Measurements from ENCODE around the gene SBK1.
"Not testable (repeated sequence)": the region's sequence is repeated elsewhere in the genome, so short reads cannot be mapped to it uniquely, and the experiment has no call there.

Gene SBK1

DNA sequence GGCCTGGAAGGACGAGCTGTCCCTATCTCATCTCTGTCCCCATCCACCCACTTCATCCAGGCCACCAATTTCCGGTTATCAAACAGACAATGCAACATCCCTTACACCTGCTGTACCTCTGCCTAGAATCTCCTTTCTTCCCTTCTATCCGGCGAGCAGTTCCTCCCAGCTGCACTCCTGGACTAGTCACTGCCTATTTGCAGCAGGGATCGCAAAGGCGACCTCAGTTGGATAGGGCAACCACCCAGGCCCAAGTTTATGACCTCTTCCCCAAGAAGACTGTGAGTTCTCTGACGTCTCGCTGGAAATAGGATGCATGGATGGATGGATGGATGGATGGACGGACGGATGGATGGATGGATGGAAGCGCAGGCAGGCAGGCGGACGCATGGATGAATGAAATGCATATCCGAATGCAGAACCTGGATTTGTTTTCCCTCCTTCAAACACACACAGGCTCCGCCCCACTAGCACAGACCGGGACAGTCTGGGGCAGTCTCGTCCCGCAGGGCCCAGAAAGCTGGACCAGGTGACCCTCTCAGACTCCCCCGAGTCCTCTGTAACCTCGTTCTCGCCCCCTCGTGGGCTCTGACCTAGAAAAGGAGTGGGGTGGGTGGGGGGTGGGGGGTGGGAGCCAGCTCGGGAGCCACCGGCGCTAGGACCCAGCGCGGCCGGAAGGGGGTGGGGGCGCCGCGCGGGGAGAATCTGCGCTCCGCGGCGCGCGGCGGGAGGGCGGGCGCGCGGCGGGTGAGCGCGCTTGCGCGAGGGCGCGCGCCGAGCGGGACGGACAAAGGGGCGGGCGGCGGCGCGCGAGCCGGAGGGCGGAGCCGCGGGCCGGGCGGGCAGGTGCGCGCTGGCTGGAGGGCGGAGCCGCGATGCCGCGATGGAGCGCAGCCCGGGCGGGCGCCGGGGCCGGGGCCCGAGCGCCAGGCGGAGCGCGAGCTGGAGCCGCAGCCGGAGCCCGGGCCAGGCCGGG lies at the start of gene SBK1:
Gene SBK1 (plus strand): TSS at position 875 of the 976 bp plus-strand sequence. CDS start 24,867 bp downstream, outside the sequence.
- peak; percentile 74 for DNase-seq (ENCODE audit: low spot score)

DNA sequence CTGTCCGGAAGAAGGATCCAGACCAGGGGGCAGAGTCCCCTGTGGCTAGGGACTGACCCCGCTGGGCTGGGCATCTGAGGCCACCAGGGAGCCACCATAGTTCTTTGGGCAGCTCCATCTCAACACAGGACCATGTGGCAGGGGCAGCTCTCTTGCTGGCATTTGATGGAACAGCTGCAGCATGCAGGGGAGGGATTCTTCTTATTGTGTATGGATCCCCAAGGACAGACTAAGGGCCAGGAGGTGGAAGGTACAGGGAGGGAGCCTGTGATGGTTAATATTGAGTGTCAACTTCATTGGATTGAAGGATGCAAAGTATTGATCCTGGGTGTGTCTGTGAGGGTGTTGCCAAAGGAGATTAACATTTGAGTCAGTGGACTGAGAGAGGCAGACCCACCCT lies 42.8 kb upstream of the SBK1 start:
- DNase-seq (ENCODE audit: low spot score): not testable (repeated sequence)

DNA sequence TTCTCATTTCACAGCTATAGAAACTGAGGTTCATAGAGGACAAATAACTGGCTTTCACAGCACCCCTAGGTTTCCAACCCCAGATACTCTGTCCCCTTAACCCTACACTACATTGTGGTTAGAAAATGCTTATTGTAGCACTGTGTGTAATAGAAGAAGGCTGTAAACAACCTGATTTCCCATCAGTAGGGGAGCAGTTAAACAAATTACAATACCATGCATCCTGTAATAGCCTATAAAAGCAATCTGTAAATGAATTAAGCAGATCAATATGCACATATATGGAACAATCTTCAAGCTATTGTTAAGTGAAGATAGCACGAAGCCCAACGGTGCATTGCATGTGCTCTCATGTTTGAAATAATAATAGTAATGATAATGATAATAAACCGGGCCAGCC lies 41.3 kb upstream of the SBK1 start:
- DNase-seq (ENCODE audit: low spot score): no peak

DNA sequence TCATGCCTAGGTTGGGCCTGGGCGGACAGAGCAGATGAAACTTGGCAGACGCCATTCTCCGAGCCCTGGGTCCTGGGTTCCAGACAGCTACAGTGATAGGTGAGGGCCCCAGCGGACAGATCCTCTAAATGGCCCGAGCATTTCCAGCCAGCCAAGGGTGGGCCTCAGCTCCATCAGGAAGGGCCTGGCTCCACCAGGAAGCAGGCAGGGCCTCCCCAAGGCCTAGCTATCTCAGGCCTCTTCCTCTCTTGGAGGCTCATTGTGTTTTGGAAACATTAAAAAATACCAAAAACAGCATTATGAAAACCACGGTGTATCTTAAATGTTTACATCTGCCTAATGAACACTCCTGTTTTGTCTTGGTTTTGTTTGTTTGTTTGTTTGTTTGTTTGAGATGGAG lies 38.2 kb upstream of the SBK1 start:
- DNase-seq (ENCODE audit: low spot score): no peak

DNA sequence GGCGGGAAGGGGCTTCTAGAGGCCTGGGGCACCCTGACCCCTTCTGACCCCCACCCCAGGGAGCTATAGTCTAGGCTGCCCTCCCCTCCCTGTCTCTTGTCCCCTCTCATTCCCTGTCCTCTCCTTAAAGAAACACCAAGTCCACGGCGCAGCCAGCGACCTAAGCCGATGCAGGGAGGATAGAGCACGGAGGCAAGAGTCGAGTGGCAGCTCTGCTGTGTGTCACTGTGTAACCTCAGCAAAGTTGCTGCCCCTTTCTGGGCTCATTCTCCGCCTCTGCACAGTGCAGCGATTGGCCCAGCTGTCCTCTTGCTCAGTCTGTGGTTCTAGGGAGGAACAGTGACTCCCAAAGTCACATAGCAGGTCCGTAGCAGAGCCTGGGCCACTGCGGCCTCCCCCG lies 36.5 kb upstream of the SBK1 start:
- no peak for DNase-seq (ENCODE audit: low spot score)

DNA sequence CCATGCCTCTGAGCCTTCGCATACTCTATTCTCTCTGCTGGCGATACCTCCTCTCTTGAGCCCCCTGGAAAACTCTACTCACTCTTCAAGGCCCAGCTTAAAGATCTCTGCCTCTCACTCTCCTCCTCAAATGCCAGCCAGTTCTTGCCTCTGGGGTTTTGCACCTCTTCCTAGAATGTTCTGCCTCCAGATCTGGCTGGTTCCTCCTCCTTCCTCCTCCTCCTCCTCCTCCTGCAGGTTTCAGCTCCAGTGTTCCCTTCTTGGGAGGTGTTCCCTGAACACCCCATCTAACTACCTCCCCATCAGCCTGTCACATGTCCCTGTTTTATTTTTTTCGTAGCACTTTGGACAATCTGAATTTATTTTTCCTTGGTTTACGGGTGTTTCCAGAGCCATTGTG lies 35.1 kb upstream of the SBK1 start:
- DNase-seq (ENCODE audit: low spot score): no peak

DNA sequence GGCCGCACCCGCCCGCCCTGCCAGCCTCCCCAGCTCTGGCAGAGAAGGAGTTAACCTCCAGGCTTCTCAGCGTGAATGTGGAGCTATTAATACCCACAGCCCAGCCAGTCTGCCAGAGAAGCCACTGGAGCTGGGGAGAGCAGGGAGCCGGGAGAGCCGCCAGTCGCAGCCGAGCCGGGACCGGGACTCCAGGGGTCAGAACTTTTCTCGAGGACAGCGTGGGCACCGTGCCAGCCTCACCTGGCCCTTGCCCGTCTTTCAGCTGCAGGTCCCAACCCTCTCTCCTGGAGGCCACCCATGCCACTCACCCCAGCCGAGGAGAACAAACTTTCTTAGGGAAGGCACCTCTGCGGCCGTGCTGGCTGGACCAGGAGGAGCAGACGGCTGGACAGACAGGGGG lies 33.8 kb upstream of the SBK1 start:
- DNase-seq (ENCODE audit: low spot score): no peak

DNA sequence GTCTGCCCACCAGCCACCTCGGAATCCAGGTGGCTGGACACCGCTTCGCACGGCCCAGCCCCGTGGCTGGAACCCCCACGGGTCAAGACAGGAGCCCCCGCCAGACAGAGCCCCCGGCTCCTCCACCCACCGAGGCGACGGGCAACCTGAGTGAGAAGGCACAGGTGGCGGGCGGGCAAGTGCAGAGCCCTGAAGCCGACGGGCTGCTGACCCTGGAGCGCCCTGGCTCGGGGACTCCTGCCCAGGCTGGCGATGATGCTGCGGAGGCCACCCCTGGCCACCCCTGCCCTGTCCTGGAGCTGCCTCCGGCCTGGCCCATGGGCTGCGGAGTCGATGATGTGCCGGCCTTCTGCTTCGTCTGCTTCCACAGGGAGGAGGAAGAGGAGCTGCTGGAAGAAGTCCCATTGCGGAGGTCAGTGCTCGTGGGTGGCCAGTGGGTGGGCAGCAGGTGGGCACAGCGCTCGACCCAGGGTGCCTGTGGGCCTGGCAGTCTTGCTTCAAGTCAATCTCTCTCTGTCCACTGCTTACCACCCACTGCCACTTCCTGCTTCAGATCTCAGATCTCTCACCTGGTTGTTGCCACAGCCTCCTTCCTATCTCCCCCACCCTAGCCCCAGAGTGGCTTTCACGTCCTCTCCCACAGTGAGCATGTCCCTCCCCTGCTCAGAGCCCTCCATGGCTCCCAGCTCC lies 33.1 kb upstream of the SBK1 start:
- no peak for DNase-seq (ENCODE audit: low spot score)

DNA sequence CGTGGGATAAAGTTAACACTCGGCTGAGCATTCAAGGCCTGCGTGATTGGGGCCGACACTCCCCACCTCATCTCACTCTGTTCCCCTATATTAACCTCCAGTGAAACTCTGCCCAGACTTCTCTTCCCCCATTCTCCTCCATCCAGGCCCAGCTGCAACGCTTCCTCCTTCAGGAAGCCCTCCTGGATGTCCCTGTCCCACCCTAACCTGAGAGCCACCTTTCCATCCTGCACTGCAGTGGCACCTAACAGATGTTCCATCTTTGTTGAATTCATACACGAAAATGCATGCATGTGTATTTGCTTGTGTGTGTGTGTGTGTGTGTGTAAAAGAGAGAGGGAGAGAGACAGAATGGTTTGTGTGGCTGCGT lies 32.6 kb upstream of the SBK1 start:
- DNase-seq (ENCODE audit: low spot score): no peak

DNA sequence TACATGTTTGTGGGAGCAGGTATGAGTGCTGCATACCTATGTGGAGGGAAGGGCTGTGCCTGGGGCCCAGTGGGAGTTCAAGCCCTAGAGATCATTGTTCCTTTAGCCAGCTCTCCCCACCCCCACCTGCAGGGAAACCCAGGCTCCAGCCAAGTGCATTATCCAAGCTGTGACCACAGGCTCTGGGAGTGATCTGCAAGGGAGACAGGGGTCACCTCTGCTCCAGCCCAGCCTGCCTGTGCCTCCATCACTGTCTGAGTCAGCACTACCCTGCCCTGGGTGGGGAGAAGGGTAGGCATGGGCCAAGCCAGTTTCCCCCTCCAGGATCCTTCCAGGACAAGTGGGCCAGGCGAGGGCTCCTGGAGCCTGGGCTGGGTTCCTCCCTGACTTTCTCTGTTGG lies 32.1 kb upstream of the SBK1 start:
- no peak for DNase-seq (ENCODE audit: low spot score)

DNA sequence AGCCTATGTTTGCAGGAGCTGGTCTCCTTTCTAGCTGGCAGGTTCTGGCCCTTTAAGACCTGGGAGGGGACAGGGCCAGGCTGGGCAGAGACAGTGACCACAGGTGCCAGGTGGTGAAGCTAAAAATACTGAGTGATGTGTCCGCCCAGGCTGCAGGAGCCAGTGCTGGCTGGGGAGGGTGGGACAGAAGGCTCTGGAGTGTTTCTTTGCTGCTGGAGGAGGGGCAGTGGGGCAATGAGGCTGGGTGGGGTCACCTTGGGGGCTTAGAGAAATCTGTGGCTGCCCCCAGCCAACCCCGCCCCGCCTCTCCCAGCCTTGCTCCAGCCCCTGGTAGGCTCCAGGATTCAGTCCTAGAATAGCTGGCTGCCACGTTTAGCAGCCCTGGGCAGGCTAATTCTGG lies 30.4 kb upstream of the SBK1 start:
- no peak for DNase-seq (ENCODE audit: low spot score)

DNA sequence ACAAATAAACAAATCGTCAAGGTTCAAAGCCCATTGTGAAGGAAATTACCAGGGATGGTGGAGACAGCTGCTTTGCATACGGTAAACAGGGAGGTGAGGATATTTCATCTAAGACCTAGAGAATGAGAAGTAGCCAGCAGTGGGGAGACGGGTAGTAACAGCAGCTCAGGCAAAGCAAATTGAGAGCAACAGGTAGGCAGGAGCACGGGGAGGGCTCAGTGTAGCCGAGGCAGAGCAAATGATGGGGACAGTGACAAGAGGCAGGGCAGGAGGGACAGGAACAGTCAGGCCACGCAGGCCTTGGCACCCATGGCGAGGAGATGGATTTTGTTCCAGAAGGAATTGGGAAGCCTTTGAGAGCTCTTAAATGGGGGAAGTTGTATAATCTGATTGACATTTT lies 29.0 kb upstream of the SBK1 start:
- DNase-seq (ENCODE audit: low spot score): no peak

DNA sequence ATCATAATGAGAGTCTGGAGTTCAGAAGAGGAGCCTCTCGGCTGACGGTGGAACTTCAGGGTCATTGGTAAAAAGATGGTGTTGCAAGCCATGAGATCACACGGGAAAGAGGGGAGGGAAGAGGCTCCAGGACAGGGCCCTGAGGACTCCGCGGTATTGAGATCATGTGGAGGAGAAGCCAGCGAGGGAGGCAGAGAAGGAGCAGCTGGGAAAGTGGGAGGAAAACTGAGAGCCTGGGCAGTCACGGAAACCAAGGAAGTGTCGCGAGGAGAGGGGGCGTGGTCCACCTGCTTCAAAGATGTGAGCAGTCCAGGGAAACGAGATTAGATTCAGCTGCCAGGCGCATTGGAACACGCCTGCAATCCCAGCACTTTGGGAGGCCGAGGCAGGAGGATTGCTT lies 27.7 kb upstream of the SBK1 start:
- DNase-seq (ENCODE audit: low spot score): no peak

DNA sequence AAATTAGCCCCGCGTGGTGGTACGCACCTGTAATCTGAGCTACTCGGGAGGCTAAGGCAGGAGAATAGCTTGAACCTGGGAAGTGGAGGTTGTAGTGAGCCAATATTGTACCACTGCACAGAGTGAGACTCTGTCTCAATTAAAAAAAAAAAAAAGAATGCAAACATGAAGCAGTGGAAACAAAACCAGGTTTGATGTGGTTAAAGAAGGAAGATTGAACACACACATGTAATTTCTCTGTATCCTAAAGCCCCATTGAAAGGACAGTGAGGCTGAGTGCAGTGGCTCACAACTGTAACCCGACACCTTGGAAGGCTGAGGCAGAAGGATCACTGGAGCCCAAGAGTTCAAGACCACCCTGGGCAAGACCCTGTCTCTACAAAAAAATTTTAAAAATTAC lies 26.5 kb upstream of the SBK1 start:
- no peak for DNase-seq (ENCODE audit: low spot score)

DNA sequence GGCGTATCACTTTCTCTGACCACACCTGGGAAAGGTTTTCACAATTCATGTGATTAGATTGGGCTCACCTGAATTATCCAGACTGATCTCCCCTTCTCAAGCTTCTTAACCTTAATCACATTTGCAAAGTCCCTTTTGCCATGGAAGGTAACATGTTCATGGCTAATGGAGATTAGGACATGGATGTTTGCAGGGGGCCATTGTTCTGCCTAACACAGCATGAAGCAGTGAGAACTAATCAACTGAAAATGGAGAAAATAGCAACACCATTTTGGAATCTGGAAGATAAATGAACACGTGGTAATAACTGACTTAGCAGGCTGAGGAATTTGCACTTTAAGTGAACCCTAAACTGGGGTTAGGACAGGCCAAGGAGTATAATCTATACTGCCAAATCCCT lies 25.0 kb upstream of the SBK1 start:
- no peak for DNase-seq (ENCODE audit: low spot score)

DNA sequence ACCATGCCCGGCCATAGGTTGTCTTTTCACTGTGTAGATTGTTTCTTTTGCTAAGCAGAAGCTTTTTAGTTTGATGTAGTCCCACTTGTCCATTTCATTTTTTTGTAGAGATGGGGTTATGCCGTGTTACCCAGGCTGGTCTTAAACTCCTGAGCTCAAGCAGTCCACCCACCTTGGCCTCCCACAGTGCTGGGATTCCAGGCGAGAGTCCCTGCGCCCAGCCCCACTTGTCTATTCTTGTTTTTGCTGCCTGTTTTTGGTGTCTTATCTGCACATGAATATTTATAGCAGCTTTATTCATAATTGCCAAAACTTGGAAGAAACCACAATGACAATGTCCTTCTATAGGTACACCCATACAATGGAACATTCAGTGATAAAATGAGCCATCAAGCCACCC lies 18.8 kb upstream of the SBK1 start:
- DNase-seq (ENCODE audit: low spot score): no peak

DNA sequence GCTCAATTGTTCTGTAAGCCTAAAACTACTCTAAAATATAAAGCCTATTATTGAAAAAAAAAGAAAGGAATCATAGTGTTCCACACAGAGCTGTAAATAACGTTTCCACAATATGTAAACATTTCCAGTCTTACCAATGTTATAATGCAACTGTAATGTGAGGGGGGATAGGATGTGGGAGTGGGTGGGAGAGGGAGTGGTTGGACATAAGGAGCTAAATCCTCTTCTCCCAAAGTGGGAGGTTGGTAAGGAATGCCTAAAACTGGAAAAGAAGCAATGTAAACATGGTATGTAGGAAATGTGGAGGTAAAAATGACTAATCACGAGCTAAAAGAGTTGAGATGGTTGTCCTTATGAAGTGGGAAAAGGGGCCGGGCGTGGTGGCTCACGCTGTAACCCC lies 17.6 kb upstream of the SBK1 start:
- no peak for DNase-seq (ENCODE audit: low spot score)

DNA sequence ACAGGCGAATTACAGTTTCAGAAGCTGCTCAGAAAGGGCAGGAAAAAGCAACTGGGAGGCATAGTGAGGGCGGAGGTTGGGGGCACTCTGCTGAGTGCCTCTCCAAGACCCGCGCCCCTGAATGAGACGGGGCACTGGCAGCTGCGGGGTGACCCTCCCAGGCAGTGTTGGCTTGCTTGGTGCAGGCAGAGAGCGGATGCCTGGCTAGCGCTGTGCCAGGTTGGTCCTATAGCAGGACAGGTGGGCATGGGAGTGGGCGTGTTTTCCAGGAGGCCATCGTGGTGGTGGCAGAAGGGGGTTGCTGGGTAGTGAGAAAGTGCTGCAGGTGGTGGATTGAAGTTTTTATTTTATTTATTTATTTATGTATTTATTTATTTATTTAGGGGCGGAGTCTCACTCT lies 16.0 kb upstream of the SBK1 start:
- DNase-seq (ENCODE audit: low spot score): no peak

DNA sequence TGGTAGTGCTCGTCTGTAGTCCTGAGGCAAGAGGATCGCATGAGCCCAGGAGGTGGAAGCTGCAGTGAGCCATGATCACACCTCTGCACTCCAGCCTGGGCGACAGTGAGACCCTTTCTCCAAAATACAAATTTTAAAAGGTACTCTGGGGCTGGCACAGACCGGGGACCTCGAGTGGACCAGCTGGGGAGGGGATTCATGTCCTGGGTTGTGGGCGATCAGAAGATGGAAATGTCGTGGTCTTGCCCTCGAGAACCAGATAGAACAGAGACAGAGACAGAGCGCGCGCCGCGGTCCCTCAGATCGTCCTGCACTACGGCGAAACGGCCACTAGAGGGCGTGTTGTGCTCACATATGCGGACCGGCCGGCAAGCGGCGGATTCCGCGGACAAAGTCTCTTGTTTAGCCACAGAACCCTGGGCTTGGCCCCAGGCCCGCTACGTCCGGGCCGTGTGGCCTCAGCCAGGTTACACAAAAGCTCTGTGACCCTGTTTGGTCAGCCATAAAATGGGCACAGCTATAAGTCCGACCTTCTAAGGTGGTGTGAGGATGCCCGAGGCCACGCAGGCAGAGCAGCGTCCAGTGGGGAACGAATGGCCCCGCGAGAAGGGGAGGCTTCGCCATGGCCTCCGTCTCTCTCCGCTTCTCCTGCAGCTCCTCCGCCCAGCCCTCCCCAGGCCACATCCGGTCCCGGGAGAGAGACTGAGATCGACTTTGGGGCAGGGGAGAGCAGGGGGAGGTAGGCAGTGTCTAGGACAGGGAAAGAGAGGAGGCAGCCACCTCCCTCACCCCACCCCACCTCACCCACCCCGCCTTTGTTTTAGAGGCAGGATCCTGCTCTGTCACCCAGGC lies 14.6 kb upstream of the SBK1 start:
- DNase-seq (ENCODE audit: low spot score): peak; percentile 71

DNA sequence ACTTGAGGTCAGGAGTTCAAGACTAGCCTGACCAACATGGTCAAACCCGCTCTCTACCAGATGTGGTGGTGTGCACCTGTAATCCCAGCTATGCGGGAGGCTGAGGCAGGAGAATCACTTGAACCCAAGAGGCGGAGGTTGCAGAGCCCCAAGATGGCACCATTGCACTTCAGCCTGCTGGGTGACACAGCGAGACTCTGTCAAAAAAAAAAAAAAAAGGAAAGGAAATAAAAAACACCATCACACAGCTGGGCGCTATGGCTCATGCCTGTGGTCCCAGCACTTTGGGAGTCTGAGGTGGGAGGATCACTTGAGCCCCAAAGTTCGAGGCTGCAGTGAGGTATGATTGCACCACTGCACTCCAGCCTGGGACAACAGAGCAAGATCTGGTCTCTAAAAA lies 13.3 kb upstream of the SBK1 start:
- no peak for DNase-seq (ENCODE audit: low spot score)

DNA sequence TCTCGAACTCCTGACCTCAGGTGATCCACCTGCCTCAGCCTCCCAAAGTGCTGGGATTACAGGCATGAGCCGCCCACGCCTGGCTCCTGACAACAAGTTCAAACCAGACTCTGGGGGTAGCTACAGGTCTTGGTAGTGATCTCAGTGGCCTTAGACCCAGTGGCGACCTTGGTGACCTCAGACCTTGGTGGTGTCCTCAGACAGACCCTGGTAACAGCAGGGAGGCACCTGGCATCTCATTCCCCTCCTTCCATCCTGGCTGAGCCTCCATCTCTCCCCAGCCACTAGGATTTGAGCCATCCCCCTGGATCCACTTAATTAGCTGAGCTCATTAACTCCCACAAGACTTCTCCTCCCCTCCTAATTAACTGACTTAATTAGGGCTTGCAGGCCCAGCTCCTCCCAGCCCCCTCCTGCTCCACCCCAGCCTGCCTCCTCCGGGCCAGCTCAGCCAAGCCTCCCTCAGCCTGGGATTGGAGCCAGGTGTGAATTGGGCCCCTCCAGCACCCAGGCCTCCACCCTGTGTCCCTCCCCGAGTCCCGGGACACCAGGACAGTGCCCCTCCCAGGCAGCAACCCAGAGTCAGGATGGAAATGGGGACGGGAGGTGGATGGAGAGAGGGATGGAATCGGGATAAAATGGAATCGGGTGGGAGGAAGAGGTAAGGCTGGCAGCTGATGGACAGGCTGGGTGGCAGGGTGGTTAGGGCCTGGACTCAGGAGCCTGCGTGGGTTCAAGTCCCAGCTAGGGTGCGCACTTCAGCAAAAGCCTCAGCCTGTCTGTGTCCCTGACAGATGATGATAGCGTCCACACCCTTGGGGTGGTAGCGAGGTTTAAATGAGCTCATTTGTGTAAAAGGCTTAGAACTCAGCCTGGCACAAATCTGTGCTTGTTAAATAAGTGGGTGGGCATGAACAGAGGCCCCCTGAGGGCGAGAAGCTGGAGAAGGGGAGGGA lies 11.2 kb upstream of the SBK1 start:
- DNase-seq (ENCODE audit: low spot score): no peak
